HG03469 (cell line): Measurements from ENCODE around the gene ANKS3.
"Not testable (repeated sequence)": the region's sequence is repeated elsewhere in the genome, so short reads cannot be mapped to it uniquely, and the experiment has no call there.

Experiments used
- ATAC-seq: cut with Tn5 transposase; IDR thresholded peaks from one replicate; pipeline ENCODE4 v1.9.1; 2021; ENCODE audit warnings: mild to moderate bottlenecking, moderate library complexity, moderate number of reproducible peaks; ENCODE audit not compliant: unreplicated experiment

The ANKS3 gene

DNA sequence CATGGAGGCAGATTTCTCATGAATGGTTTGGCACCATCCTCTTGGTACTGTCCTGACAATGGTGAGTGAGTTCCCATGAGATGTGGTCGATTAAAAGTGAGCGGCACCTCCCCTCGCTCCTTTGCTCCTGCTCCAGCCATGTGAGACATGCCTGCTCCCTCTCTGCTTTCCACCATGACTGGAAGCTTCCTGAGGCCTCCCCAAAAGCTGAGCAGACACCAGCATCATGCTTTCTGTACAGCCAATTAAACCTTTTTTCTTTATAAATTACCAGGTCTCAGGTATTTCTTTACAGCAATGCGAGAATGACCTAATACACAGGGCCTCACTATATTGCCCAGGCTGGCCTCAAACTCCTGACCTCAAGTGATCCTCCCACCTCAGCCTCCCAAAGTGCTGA lies 20.8 kb upstream of the ANKS3 start:
- ATAC-seq = no peak

DNA sequence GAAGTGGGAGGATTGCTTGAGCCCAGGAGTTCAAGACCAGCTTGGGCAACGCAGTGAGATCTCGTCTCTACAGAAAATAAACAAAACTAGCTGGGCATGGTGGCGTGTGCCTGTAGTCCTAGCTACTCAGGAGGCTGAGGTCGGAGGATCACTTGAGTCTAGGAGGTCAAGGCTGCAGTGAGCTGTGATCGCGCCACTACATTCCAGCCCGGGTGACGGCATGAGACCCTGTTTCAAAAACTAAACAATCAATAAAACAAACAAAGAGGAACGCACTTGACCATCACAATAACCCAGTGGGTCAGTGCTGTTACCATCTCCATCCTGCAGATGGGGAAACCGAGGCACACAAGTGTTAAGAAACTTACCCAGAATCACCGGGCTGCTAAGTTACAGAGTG lies 19.2 kb upstream of the ANKS3 start:
- no peak for ATAC-seq

DNA sequence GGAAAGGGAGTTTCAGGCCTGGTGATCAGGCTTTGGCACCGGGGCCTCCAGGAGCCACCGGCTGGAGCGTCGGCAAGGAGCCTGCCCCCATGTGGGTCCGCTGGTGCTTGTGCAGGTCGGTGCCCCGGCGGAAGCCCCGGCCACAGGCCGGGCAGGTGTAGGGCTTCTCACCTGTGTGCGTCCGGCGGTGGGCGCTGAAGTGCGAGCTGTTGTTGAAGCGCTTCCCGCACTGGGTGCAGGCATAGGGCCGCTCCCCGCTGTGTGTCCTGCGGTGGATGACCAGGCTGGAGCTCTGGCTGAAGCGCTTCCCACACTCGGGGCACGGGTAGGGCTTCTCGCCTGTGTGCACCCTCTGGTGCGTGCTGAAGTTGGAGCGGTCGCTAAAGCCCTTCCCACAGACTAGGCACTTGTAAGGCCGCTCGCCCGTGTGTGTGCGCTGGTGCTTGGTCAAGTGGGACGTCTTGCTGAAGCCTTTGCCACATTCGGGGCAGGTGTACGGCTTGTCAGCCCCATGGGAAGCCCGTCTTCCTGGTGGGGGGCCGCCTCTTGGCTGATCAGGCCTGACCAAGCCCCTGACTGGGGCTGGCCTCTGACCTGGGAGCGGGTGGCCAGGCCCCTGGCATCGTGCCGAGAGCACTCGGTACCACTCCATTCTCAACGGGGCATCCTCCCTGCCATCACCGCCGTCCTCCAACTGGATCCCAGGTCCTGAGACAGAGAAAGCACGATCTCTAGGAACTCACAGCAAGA lies 18.5 kb upstream of the ANKS3 start:
- ATAC-seq = no peak

DNA sequence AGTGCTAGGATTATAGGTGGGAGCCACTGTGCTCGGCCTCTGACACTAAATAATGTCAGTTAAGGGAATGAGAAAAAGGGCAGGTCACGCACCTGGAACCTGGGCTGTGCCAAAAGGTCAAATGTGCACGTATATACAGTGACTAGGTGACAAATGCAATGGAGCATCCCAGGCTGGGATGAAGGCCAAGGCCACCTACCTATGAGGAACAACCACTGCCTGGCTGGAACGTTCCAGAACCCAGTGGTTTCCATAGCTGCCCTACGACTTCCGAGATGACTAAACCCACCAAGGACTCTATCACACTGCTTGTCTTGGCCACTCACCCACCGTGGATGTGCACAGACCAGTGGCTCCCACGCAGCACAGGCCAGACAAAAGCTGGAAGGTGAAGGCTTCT lies 16.8 kb upstream of the ANKS3 start:
- ATAC-seq = no peak

DNA sequence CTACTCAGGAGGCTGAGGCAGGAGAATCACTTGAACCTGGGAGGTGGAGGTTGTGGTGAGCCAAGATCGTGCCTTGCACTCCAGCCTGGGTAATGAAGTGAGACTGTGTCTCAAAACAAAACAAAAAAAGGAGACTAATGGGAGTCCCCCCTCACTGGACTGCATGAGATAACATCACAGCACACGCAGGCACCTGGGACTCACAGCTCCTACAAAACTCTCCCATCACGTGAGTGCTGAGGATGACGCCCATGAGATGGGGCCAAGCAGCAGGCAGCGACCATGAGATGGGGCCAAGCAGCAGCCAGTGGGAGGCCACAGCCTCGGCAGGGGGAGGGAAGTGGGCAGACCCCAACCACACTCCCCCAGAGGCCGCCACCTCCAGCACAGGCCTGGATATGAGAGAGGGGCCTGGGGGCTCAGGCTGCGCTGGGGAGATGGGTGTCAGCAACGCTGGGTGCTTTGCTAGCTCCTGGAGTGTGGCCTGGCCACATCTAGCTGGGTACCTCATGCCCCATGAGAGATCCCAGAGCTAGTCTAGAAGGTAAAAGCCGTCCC lies 15.7 kb upstream of the ANKS3 start:
- no peak for ATAC-seq

DNA sequence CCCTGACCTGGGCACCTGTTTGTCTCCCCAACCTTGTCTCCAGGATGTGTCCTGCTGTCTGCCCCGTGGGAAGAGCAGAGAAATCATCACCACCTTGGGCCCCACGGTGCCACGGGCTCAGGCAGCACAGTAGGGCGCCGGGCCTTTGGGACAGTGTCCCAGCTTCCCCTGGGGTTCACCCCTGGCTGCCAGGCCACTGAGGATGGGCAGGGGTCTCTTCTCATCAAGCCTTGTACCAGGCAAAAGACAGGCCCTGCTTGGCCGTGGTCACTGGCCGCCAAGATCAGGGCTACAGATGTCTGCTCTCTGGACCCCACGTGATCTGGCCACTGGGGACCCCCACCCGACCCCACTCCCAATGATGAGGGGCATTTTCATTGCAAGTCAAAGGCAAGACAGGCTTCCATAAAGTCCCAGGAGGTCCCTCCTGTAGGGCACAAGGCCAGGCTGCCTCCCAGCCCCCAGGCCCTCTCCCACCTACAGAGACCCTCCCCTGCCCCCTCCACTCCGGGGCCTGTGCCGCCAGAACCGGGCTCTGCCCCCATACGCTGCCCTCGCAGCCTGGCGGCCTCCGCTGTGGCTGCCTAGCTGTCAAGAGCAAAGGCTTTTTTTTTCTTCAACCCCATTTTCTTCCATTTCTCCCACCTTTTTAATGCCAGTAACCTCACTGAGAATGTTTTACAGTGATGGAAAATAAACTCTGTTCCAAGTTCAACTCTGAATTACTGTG lies 14.8 kb upstream of the ANKS3 start:
- ATAC-seq = no peak

DNA sequence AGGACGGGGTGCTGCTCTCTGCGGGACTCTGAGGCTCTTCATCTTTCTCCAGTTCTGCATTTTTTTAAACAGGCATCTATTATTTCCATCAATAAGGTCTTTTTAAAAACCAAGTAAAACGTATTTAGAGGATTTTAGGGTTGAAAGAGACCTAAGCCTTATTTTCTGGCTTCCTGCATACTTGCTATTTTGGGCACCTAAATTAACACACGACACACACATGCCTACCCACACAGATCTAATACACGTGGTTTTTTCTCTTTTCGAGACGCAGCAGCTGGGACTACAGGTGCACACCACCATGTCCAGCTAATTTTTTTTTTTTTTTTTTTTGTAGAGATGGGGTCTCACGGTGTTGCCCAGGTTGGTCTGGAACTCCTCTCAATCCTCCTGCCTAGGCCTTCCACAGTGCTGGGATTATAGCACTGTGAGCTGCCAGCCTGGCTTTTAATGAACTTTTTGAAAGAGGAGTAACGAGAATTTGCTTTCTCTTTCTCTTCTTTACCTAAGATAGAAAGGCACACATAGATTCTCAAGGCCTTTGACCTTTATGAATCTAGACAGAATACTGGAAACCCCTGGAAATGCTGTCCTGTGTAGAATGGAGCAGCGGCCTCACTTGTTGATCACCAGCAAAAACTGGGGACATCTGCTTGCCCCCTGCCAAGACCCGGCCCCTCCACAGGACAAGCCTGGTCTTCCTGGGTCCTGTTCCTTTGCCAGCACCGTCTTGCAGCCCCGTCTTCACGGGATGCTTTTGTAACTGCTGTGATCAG lies 14.0 kb upstream of the ANKS3 start:
- ATAC-seq = no peak

DNA sequence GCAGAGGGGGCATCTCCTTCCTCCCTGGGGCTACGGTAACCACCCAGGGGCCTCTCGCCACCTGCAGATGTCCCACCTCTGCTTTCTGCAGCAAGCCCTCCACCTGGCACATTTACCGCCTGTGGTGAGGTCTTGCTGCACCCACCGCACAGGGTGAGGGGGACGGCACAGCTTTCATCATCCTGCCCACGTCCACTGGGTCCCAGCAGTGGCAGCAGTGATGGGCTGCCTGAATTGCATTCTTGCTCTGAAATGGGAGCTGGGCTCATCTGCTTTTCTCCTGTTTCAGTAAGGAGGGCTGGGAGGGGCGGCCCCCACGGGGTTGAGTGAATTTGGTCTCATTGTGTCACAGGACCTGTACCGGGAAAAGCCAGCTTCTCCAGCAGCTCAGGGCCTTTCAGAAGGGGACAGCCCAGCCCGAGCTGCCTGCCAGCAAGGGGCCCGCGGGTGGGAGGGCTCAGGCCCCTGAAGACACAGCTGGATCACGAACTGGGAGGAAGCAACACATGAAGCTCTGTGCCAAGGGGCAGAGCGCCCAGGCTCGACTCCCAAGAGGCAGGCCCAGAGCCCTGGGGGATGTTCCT lies 13.0 kb upstream of the ANKS3 start:
- ATAC-seq = no peak

DNA sequence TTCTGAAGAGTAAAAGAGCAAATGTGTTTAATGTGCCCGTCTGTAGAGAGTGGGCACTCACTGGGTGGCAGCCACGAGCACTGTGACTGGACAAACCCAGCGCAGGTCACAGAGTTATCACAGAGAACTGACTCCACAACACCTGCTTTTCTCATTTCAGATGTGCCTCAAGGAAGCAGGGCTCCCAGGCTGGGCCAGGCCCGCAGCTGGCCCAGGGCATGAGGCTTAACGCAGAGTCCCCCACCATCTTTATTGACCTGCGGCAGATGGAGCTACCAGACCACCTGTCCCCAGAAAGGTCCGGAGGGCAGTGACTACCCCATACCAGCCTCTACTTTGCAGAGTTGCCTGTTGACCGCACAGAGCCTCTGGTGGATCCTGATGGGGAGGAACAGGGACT lies 12.1 kb upstream of the ANKS3 start:
- no peak for ATAC-seq

DNA sequence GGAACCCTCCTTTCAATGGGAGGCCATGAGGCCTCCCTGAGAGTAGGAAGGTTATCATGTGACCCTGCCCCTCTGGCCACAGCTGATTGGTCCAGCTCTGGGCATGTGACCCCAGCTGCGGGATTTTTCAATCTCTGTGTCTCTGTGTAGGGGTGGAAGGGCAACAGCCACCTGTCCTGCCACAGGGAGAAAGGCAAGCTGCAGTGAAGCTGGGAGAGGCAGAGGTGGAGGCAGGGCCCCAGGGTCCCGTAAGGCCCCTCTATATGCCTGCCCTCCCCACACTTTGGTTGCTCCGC lies 11.2 kb upstream of the ANKS3 start:
- no peak for ATAC-seq

DNA sequence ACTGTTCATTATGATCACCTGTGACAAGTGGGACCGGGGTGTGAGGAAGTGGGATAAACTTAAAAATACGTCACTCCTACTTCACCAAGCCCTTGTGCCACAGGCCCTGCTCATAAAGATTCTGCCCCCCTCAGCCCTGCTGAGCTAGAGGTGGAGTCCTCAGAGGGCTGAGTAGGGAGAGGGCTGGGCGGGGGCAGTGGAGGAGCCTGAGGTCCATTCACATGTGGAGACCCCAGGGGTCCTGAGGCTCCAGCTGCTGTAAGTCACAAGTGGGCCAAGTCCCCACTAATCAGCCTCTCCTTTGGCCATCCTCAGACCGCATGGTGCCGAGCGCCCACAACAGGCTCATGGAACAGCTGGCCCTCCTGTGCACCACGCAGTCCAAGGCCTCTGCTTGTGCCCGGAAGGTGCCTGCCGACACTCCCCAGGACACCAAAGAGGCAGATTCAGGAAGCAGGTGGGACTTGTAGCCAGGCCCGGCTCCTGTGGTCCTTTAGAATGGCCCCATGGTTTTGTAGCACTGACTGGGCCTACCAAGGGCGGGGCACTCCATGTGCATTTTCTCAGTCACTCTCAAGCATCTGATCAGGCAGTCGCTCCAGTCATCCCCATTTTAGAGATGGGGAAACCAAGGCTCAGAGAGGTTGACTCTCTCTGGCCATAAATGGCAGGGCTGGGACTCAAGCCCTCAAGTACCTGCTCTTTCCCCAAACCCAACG lies 10.6 kb upstream of the ANKS3 start:
- no peak for ATAC-seq

DNA sequence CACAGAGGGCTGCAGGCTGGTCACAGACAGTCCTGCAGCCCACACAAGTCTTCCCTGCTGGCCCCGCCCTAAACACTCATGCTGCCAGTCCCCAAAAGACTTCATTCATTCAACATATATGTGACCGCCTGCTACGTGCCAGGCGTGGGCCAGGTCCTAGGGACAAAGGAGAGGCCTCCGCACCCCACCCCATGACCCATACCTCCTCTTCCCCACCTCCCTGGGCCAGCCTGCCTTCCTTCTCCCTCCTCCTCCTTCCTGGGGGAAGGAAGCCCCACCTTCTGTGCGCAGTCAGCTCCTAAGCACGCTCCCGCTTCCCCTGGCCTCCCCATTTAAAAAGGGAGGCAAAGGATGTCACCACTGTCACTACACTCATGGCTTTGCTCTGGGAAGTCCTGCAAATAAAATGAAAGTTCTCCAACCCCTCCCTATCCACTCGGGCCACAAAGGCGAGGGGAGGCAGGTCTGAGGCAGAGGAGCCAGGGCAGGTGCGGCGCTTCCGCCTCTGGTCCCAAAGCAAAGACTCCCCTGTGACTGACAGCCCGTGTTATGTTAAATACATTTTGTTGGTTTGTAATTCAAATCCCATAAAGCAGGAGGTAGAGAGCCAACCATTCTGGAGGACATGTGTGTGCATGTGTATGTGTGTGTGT lies 9.3 kb upstream of the ANKS3 start:
- no peak for ATAC-seq

DNA sequence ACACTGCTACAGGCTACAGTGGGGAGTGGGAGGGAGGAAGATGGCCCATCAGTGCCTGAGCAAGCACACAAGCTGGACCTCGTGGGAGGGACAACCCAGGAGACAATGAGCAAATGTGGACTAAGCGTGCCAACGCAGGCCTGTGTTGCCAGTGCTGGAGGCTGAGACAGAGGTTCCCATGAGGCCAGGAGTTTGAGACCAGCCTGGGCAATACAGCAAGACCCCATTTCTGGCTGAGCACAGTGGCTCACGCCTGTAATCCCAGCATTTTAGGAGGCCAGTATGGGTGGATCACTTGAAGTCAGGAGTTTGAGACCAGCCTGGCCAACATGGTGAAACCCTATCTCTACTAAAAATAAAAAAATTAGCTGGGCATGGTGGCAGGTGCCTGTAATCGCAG lies 4.3 kb upstream of the ANKS3 start:
- ATAC-seq = not testable (repeated sequence)

DNA sequence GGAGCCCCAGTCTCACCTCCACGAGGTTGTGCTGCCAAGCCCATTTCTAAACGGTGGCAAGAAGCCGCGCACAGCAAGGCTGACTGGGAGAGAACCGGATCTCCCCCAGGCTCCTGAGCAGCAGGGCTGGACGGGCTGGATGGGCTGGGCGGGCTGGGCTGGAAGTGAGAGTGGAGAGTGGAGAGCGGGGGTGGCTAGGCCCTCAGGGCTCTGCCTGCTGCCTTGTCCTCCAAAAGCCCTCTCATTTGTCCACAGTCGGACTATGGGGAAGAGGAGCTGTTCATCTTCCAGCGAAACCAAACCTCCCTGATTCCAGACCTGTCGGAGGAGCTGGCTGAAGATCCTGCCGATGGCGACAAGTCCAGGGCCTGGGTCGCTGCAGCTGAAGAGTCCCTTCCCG lies 3.5 kb upstream of the ANKS3 start:
- no peak for ATAC-seq

DNA sequence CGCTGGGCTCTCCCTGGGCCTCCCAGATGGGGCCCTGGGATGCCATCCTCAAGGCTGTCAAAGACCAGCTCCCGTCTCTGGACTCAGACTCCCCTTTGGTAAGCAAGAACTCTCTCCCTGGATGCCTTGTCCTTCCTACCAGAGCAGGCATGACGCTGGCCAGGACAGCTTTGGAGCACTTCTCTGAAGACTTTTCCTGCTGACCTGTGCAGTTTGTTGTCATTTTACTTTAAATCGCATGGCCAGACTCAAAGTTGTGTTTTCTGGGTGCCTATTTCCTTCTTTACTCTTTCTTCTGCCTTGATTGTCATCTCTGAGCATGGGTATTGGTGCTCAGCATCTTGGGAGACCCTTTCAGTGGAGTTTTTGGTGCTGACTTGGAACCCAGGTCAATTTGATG lies 2.5 kb upstream of the ANKS3 start:
- no peak for ATAC-seq

DNA sequence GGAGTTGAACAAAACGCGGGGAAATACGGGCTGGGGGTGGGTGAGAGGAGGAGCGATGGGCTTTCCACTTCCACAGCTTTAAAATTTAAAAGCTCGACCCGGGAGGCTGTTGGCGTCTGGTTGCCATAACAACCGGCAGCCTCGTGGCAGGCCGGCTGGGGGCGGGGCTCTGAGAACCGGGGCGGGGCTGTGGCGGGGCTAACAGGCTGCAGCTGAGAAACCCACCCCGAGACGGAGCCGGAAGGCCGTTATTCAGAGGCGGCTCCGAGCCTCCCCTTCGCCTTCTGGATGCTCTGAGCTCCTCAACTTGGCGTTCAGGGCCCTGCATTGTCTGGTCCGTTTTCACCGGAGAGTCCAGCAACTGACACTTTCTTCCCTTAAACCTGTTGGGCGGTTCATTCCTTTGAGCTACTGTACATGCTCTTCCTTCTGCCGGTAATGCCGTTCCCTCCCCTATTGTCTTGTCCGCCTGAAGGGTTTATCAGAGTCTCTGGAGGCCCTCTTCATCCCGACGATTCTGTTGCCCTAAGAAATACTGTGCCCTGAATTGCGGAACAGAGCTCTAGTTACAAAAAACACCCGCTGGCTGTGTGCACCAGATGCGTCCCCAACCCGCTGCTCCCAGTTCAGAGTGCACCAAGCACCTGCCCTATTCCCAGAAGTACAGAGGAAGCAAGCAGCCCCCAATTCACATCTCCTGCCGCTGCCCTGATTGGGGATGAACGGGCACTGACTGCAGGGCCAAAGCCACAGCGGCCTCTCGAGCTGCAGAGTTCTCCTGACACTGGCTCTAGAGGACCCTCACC lies 862 bp upstream of the ANKS3 start:
- ATAC-seq = no peak

DNA sequence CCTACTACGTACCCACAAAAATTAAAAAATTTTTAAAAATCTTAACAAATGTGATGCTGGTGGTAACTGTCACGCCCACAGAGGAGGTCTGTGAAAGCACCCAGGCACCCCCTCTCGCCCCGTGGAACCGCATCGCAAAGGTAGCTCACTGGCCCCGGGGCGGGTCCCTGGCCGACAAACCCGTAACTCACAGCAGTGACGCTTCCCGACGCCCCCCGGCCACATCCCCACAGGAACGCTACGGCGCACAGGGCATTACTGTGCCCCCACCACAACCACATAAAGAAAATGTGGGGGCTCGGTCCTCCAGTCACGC lies 366 bp downstream of the ANKS3 start:
- ATAC-seq = no peak

DNA sequence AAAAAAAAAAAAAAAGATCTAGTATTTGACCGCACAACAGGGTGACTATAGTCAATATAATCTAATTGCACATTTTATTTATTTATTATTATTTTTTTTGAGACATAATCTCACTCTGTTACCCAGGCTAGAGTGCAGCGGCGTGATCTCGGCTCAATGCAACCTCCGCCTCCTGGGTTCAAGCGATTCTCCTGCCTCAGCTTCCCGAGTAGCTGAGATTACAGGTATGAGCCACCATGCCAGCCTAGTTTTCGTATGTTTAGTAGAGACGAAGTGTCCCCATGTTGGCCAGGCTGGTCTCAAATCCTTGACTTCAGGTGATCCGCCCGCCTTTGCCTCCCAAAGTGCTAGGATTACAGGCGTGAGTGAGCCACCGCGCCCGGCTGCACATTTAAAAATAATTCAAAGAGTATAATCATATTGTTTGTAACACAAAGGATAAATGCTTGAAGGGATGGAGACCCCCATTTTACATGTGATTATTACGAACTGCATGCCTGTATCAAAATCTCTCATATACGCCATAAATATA lies 794 bp downstream of the ANKS3 start:
- no peak for ATAC-seq

DNA sequence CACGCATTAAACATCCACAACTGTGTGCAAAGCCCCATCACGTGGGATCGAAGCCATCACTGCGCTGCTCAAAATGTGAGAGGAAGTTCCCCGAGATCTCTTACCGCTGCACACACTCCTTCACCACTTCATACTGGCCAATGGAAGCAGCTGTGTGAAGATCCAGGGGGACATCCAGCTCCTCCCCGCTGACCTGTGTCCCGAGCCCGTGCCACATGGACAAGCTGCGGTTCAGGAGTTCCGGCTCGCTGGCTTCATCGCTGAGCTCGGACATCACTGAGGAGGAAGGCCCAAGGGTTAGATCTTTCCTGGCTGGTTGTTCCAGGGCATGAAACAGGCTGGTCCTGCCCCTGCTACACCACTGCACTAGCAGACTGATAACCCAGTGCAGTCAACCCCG lies 4.2 kb downstream of the ANKS3 start:
- no peak for ATAC-seq
